Spleen (tissue), 7 donors: ENCODE measurements around the gene LRRC7.

Experiments used
- POLR2A ChIP-seq, 3 donors: fragments of 450-650 bp; IDR thresholded peaks; one replicate each; pipeline ENCODE4 v1.5.1; 2017; ENCODE audit warnings: antibody characterized with exemption in 3 of 3, mild to moderate bottlenecking in 1 of 3
- TF ChIP-seq, protein P1 (sequence below), 11 experiments: fragments of 200-600 bp in 7 of 11; fragments of 450-650 bp in 4 of 11; sonication (generic) in 4 of 11; IDR thresholded peaks in 8 of 11; conservative IDR thresholded peaks in 3 of 11; 1 replicate in 7 of 11; 2 replicates in 4 of 11; pipeline versions ENCODE4 v1.4.0 to v1.8.0; 2016 to 2021; ENCODE audit warnings: antibody characterized with exemption in 11 of 11, inconsistent platforms in 4 of 11, mild to moderate bottlenecking in 1 of 11
- donor health status: DM: no; HTN: no; CAD: no; lungs with moderate emphysema.
- donor health status: DM: no; HTN: no; CAD: no.
- donor health status: DM: no; HTN: no; CAD: no.

GRCh38 chr1:70117046-70117445 is 549.3 kb downstream of the LRRC7 start:
- no peak for TF ChIP-seq POLR2A (IDR thresholded peaks at IDR 0.05)
- TF ChIP-seq, protein P1, sequence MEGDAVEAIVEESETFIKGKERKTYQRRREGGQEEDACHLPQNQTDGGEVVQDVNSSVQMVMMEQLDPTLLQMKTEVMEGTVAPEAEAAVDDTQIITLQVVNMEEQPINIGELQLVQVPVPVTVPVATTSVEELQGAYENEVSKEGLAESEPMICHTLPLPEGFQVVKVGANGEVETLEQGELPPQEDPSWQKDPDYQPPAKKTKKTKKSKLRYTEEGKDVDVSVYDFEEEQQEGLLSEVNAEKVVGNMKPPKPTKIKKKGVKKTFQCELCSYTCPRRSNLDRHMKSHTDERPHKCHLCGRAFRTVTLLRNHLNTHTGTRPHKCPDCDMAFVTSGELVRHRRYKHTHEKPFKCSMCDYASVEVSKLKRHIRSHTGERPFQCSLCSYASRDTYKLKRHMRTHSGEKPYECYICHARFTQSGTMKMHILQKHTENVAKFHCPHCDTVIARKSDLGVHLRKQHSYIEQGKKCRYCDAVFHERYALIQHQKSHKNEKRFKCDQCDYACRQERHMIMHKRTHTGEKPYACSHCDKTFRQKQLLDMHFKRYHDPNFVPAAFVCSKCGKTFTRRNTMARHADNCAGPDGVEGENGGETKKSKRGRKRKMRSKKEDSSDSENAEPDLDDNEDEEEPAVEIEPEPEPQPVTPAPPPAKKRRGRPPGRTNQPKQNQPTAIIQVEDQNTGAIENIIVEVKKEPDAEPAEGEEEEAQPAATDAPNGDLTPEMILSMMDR (IDR thresholded peaks at IDR 0.05 in 8 of 11, conservative IDR thresholded peaks at IDR 0.05 in 3 of 11): no peak
